Mesothelial cell of epicardium (in vitro differentiated cells): ENCODE data around the gene PPM1D. TPM values are rescaled to one million over a fixed set of nuclear protein-coding genes. Genes with fewer than 3 reads are reported as not detected.

Experiments used
- DNase-seq, 2 experiments: peaks; one replicate each; pipeline ENCODE4 v3.0.0; 2021; ENCODE audit warnings: low spot score in 2 of 2; ENCODE audit not compliant: unreplicated experiment in 2 of 2
- H3K27ac Mint-ChIP-seq: 2 replicates; pipeline ENCODE4 v1.8.0; 2021; ENCODE audit warnings: mixed read lengths
- H3K27me3 Mint-ChIP-seq: 2 replicates; pipeline ENCODE4 v1.8.0; 2021; ENCODE audit warnings: low read depth, mixed read lengths
- H3K36me3 Mint-ChIP-seq: 2 replicates; pipeline ENCODE4 v1.8.0; 2021; ENCODE audit warnings: mixed read lengths
- H3K4me1 Mint-ChIP-seq: 2 replicates; pipeline ENCODE4 v1.8.0; 2021; ENCODE audit warnings: mixed read lengths
- H3K4me3 Mint-ChIP-seq: 2 replicates; pipeline ENCODE4 v1.8.0; 2021; ENCODE audit warnings: mild to moderate bottlenecking, moderate library complexity, mixed read lengths
- H3K9me3 Mint-ChIP-seq: 2 replicates; pipeline ENCODE4 v1.8.0; 2021; ENCODE audit warnings: mixed read lengths
- total RNA-seq: library from RNA; stranded (reverse); gene quantifications from 3 replicates; pipeline ENCODE4 v1.2.1, GENCODE V29; 2021
- TF ChIP-seq, protein P1 (sequence below): fragments of 200-600 bp; sonication (generic); IDR thresholded peaks from one replicate; pipeline ENCODE4 v1.5.0; 2021; ENCODE audit warnings: antibody characterized with exemption; ENCODE audit not compliant: unreplicated experiment

Gene PPM1D
- total RNA-seq, 1 donor from 2014 or later: 26.7 TPM

DNA sequence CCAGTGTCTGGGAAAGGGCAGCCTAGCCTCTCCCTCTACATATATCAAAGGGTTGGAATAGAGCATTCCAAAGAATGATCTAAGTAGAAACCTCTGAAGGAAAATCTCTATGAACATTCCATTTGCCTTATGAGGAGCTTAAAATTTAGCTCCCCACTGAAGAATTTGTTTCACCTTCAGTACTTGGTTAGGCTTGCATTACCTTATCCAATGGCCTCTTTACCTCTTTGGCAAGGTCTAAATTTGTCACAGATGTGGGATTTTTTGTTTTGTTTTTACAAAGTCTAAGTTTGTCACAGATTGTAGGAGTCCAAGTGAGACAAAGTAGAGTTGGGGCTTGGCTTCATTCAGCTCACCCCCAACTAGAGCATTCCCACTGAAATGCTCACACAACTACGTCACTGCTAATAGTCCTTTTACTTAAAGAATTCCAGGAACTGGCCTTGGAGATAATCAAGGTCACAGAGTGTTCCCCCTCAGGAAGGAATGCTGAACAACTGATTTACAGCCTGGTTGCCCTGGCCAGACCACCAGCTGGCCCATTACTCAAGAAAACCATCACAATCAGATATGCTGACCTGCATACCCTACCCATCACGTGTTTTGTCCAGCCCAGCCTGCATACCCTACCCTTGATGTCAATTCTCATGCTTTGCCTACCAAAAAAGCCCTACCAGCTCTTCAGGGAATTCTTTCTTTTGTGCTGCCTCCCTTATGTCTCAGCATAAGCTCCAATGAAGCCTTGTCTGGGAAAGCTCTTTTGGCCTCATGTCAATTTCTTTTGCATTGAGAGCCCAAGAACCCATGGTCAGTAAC lies 26.5 kb upstream of the PPM1D start:
- TF ChIP-seq, protein P1, sequence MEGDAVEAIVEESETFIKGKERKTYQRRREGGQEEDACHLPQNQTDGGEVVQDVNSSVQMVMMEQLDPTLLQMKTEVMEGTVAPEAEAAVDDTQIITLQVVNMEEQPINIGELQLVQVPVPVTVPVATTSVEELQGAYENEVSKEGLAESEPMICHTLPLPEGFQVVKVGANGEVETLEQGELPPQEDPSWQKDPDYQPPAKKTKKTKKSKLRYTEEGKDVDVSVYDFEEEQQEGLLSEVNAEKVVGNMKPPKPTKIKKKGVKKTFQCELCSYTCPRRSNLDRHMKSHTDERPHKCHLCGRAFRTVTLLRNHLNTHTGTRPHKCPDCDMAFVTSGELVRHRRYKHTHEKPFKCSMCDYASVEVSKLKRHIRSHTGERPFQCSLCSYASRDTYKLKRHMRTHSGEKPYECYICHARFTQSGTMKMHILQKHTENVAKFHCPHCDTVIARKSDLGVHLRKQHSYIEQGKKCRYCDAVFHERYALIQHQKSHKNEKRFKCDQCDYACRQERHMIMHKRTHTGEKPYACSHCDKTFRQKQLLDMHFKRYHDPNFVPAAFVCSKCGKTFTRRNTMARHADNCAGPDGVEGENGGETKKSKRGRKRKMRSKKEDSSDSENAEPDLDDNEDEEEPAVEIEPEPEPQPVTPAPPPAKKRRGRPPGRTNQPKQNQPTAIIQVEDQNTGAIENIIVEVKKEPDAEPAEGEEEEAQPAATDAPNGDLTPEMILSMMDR: no peak
- H3K27me3 Mint-ChIP-seq: no peaks in the 10 kb centered on the region
- H3K4me3 Mint-ChIP-seq: no peak overlapping the region
- peaks cover 4% of the 10 kb centered on the region for H3K9me3 Mint-ChIP-seq
- H3K27ac Mint-ChIP-seq: peak overlapping the region; percentile 99
- no peaks in the 10 kb centered on the region for H3K36me3 Mint-ChIP-seq
- peaks cover 47% of the 10 kb centered on the region for H3K4me1 Mint-ChIP-seq
- DNase-seq: no peak

GRCh38 chr17:60577147-60577915 lies 22.7 kb upstream of the PPM1D start:
- Mint-ChIP-seq H3K4me1 (peaks cover 32% of the 10 kb centered on the region), H3K9me3 (peaks cover 4% of the 10 kb centered on the region), H3K4me3 (peak overlapping the region; percentile 1), H3K27me3 (no peaks in the 10 kb centered on the region), H3K36me3 (no peaks in the 10 kb centered on the region), H3K27ac (peak overlapping the region; percentile 76)
- TF ChIP-seq, protein P1: no peak
- DNase-seq: no peak

DNA sequence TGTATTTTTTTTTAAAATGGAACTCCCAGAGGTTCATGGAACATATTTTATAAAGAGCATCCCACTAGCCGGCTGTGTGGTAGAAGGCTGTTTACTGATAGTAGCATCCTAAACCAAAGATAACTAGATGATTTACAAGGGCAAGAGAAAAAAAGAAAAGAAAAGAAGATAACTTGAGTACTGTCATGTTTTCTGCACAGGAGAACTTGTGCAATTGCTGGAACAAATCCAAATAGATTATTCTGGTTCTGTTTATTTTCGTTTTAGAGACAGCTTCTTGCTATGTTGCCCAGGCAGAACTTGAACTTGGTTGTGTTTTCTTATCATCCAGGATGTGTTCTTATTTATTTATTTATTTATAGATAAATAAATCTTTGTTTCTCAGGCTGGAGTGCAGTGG lies 20.9 kb upstream of the PPM1D start:
- TF ChIP-seq, protein P1: no peak
- peaks cover 4% of the 10 kb centered on the region for H3K9me3 Mint-ChIP-seq
- H3K27me3 Mint-ChIP-seq: no peaks in the 10 kb centered on the region
- H3K36me3 Mint-ChIP-seq: no peaks in the 10 kb centered on the region
- no peak for DNase-seq
- peak overlapping the region; percentile 35 for H3K27ac Mint-ChIP-seq
- H3K4me1 Mint-ChIP-seq: peaks cover 18% of the 10 kb centered on the region
- H3K4me3 Mint-ChIP-seq: no peak overlapping the region

- TF ChIP-seq, protein P1: no peak
- DNase-seq: no peak
- Mint-ChIP-seq H3K4me3 (no peak overlapping the region), H3K4me1 (peaks cover 18% of the 10 kb centered on the region), H3K9me3 (peaks cover 4% of the 10 kb centered on the region), H3K36me3 (no peaks in the 10 kb centered on the region), H3K27me3 (no peaks in the 10 kb centered on the region), H3K27ac (peak overlapping the region; percentile 12)
These were observed 20.4 kb upstream of the PPM1D start for GRCh38 chr17:60579551-60579950.

DNA sequence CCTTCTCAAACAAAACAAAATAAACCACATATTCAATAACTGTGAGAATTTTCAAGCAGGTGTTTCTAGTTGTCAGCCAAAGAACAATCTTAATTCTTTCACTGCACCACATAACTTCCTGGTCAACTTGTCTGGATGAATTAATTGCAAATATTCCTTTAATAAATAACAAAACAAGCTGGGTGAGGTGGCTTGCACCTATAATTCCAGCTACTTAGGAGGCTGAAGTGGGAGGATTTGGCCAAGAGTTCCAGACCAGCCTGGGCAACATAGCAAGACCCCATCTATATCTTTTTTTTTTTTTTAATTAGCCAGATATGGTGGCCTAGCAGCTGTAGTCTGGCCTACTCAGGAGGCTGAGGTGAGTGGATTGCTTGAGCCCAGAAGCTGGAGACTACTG lies 17.0 kb upstream of the PPM1D start:
- Mint-ChIP-seq H3K27ac (no peak overlapping the region), H3K9me3 (no peaks in the 10 kb centered on the region), H3K4me1 (peaks cover 5% of the 10 kb centered on the region), H3K36me3 (no peaks in the 10 kb centered on the region), H3K27me3 (no peaks in the 10 kb centered on the region), H3K4me3 (no peak overlapping the region)
- TF ChIP-seq, protein P1: no peak
- DNase-seq: no peak
